KMS-11 (cell line): ENCODE data around the gene BABAM1.

Source experiments
- H2AFZ ChIP-seq: fragments of 200-600 bp; sonication (generic); 2 replicates; pipeline ENCODE4 v1.6.1; 2016; ENCODE audit warnings: antibody characterized with exemption, mixed run types, low read depth
- H3K27ac ChIP-seq: fragments of 200-600 bp; sonication (generic); 2 replicates; pipeline ENCODE4 v1.6.1; 2016; ENCODE audit warnings: mild to moderate bottlenecking, mixed run types
- H3K27me3 ChIP-seq: fragments of 200-600 bp; sonication (generic); 2 replicates; pipeline ENCODE4 v1.6.1; 2017; ENCODE audit warnings: mild to moderate bottlenecking, low read depth, mixed run types, moderate library complexity; ENCODE audit not compliant: insufficient read depth
- H3K36me3 ChIP-seq: fragments of 200-600 bp; sonication (generic); 2 replicates; pipeline ENCODE4 v1.6.1; 2017; ENCODE audit warnings: mild to moderate bottlenecking, mixed run types; ENCODE audit not compliant: insufficient read depth
- H3K4me1 ChIP-seq: fragments of 200-600 bp; sonication (generic); 2 replicates; pipeline ENCODE4 v1.6.1; 2016; ENCODE audit warnings: mild to moderate bottlenecking, low read depth, mixed run types; ENCODE audit not compliant: poor library complexity, severe bottlenecking
- H3K4me2 ChIP-seq: fragments of 200-600 bp; sonication (generic); 2 replicates; pipeline ENCODE4 v1.7.0; 2016; ENCODE audit warnings: mild to moderate bottlenecking, mixed run types
- H3K4me3 ChIP-seq: fragments of 200-600 bp; sonication (generic); IDR thresholded peaks from 2 replicates; pipeline ENCODE4 v1.6.1; 2017; ENCODE audit warnings: low read depth, low read length, mixed read lengths; ENCODE audit not compliant: insufficient read depth
- H3K79me2 ChIP-seq: fragments of 200-600 bp; sonication (generic); 2 replicates; pipeline ENCODE4 v1.6.1; 2016; ENCODE audit warnings: low read depth, mixed run types; ENCODE audit not compliant: insufficient read depth
- H3K9ac ChIP-seq: fragments of 200-600 bp; sonication (generic); 2 replicates; pipeline ENCODE4 v1.6.1; 2016; ENCODE audit warnings: mild to moderate bottlenecking, mixed run types
- H4K20me1 ChIP-seq: fragments of 200-600 bp; sonication (generic); 2 replicates; pipeline ENCODE4 v1.6.1; 2016; ENCODE audit warnings: mild to moderate bottlenecking, mixed run types; ENCODE audit not compliant: insufficient read depth
- TF ChIP-seq, protein P1 (sequence below): fragments of 200-600 bp; sonication (generic); conservative IDR thresholded peaks from 2 replicates; pipeline ENCODE4 v1.6.1; 2017; ENCODE audit warnings: low read depth, mild to moderate bottlenecking, antibody characterized with exemption, low read length, moderate library complexity, mixed read lengths

BABAM1 gene

GRCh38 chr19:17255150-17255621 lies 12.1 kb upstream of the BABAM1 start:
- no peaks in the 10 kb centered on the region for H3K36me3 ChIP-seq
- no peaks in the 10 kb centered on the region for H4K20me1 ChIP-seq
- no peak overlapping the region for H2AFZ ChIP-seq
- no peak overlapping the region for H3K4me2 ChIP-seq
- no peaks in the 10 kb centered on the region for H3K79me2 ChIP-seq
- TF ChIP-seq, protein P1, sequence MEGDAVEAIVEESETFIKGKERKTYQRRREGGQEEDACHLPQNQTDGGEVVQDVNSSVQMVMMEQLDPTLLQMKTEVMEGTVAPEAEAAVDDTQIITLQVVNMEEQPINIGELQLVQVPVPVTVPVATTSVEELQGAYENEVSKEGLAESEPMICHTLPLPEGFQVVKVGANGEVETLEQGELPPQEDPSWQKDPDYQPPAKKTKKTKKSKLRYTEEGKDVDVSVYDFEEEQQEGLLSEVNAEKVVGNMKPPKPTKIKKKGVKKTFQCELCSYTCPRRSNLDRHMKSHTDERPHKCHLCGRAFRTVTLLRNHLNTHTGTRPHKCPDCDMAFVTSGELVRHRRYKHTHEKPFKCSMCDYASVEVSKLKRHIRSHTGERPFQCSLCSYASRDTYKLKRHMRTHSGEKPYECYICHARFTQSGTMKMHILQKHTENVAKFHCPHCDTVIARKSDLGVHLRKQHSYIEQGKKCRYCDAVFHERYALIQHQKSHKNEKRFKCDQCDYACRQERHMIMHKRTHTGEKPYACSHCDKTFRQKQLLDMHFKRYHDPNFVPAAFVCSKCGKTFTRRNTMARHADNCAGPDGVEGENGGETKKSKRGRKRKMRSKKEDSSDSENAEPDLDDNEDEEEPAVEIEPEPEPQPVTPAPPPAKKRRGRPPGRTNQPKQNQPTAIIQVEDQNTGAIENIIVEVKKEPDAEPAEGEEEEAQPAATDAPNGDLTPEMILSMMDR, result no peak
- H3K4me1 ChIP-seq, result no peaks in the 10 kb centered on the region
- H3K9ac ChIP-seq, result no peak overlapping the region
- no peak overlapping the region for H3K27ac ChIP-seq
- no peaks in the 10 kb centered on the region; the same call in 1 of the 2 replicates for H3K27me3 ChIP-seq
- no peak overlapping the region for H3K4me3 ChIP-seq

DNA sequence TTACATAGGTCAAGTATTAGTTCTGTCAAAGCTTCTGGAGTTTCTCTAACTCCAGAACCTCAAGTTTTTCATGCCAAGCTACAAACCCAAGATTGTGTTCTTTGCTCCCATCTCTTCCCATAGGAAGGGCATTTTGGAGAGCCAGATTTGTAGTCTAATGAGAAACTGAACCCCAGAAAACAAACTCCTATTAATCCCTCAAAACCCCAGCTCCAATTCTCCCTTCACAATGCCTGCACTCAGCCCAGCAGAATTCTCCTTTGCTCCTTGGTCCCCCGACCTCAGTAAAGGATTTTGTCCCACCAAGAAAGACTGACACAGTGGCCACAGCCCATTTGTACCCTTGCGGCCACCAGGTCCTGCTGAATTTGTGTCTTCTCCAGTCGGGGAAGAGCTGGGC lies 11.1 kb upstream of the BABAM1 start:
- Histone ChIP-seq H3K79me2 (no peaks in the 10 kb centered on the region), H3K9ac (no peak overlapping the region), H3K4me1 (no peaks in the 10 kb centered on the region), H3K4me3 (no peak overlapping the region), H2AFZ (no peak overlapping the region), H3K27me3 (no peaks in the 10 kb centered on the region; the same call in 1 of the 2 replicates), H3K4me2 (no peak overlapping the region), H4K20me1 (no peaks in the 10 kb centered on the region), H3K36me3 (no peaks in the 10 kb centered on the region), H3K27ac (no peak overlapping the region)
- TF ChIP-seq, protein P1, result no peak

GRCh38 chr19:17259118-17259780 lies 8.0 kb upstream of the BABAM1 start:
- no peaks in the 10 kb centered on the region for H3K4me1 ChIP-seq
- H3K4me2 ChIP-seq, result no peak overlapping the region
- TF ChIP-seq, protein P1, result no peak
- no peaks in the 10 kb centered on the region for H4K20me1 ChIP-seq
- no peak overlapping the region for H3K27ac ChIP-seq
- H3K9ac ChIP-seq, result no peak overlapping the region
- H3K27me3 ChIP-seq, result no peaks in the 10 kb centered on the region; the same call in 1 of the 2 replicates
- H3K4me3 ChIP-seq, result no peak overlapping the region
- H3K36me3 ChIP-seq, result no peaks in the 10 kb centered on the region
- no peaks in the 10 kb centered on the region for H3K79me2 ChIP-seq
- no peak overlapping the region for H2AFZ ChIP-seq

GRCh38 chr19:17259934-17260333 lies 7.3 kb upstream of the BABAM1 start:
- no peak overlapping the region for H3K4me2 ChIP-seq
- H3K9ac ChIP-seq, result no peak overlapping the region
- no peaks in the 10 kb centered on the region for H3K79me2 ChIP-seq
- H3K27ac ChIP-seq, result no peak overlapping the region
- H4K20me1 ChIP-seq, result no peaks in the 10 kb centered on the region
- no peak overlapping the region for H3K4me3 ChIP-seq
- no peaks in the 10 kb centered on the region; the same call in 1 of the 2 replicates for H3K27me3 ChIP-seq
- no peaks in the 10 kb centered on the region for H3K36me3 ChIP-seq
- TF ChIP-seq, protein P1, result no peak
- H2AFZ ChIP-seq, result no peak overlapping the region
- no peaks in the 10 kb centered on the region for H3K4me1 ChIP-seq
